RWPE2 (cell line): ENCODE measurements around the gene LAMB4.

Experiments
- ATAC-seq: fragments of 200-7000 bp; cut with Tn5 transposase; 3 replicates; pipeline ENCODE4 v1.9.1; 2021; ENCODE audit warnings: low read depth
- DNase-seq: peaks from one replicate; pipeline ENCODE4 v3.0.0-alpha.2; 2020; ENCODE audit warnings: low spot score
- H3K27ac ChIP-seq: fragments of 450-650 bp; 2 replicates; pipeline ENCODE4 v1.5.1; 2017; ENCODE audit warnings: mild to moderate bottlenecking; ENCODE audit not compliant: poor library complexity, severe bottlenecking
- H3K27me3 ChIP-seq: fragments of 250-450 bp; sonication (Bioruptor Pico); 2 replicates; pipeline ENCODE4 v1.5.1; 2021; ENCODE audit warnings: mild to moderate bottlenecking, moderate library complexity; ENCODE audit not compliant: insufficient read depth, poor library complexity, severe bottlenecking
- H3K36me3 ChIP-seq: fragments of 250-450 bp; sonication (Bioruptor Pico); 2 replicates; pipeline ENCODE4 v1.5.1; 2020; ENCODE audit warnings: low read depth, mild to moderate bottlenecking, moderate library complexity
- H3K4me1 ChIP-seq: fragments of 250-450 bp; sonication (Bioruptor Pico); 2 replicates; pipeline ENCODE4 v1.5.1; 2021; ENCODE audit warnings: mild to moderate bottlenecking, moderate library complexity; ENCODE audit not compliant: insufficient read depth, poor library complexity, severe bottlenecking
- H3K4me3 ChIP-seq: fragments of 250-450 bp; sonication (Bioruptor Pico); 2 replicates; pipeline ENCODE4 v1.5.1; 2021; ENCODE audit warnings: mild to moderate bottlenecking, moderate library complexity; ENCODE audit not compliant: severe bottlenecking
- H3K9me3 ChIP-seq: fragments of 250-450 bp; sonication (Bioruptor Pico); 2 replicates; pipeline ENCODE4 v1.5.1; 2021; ENCODE audit warnings: mild to moderate bottlenecking, moderate library complexity; ENCODE audit not compliant: severe bottlenecking
- CTCF ChIP-seq: fragments of 450-650 bp; IDR thresholded peaks from one replicate; pipeline ENCODE4 v1.5.1; 2017; ENCODE audit warnings: mild to moderate bottlenecking, moderate library complexity; ENCODE audit not compliant: poor library complexity, severe bottlenecking

LAMB4 gene

GRCh38 chr7:108124820-108125219 lies 5.3 kb downstream of the LAMB4 start:
- TF ChIP-seq CTCF: no peak
- DNase-seq: no peak
- Histone ChIP-seq H3K27ac (no peak overlapping the region), H3K36me3 (no peaks in the 10 kb centered on the region; the same call in 1 of the 2 replicates), H3K9me3 (peaks cover 2% of the 10 kb centered on the region), H3K4me1 (no peaks in the 10 kb centered on the region), H3K27me3 (no peaks in the 10 kb centered on the region), H3K4me3 (no peak overlapping the region)
- ATAC-seq: no peak

- Histone ChIP-seq H3K36me3 (no peaks in the 10 kb centered on the region; the same call in 1 of the 2 replicates), H3K27ac (no peak overlapping the region), H3K9me3 (peaks cover 2% of the 10 kb centered on the region), H3K27me3 (no peaks in the 10 kb centered on the region), H3K4me3 (no peak overlapping the region), H3K4me1 (no peaks in the 10 kb centered on the region)
- DNase-seq (no peak), ATAC-seq (no peak)
- TF ChIP-seq CTCF: no peak
These were observed 8.0 kb downstream of the LAMB4 start for GRCh38 chr7:108122181-108122580.

GRCh38 chr7:108120933-108121332 lies 9.2 kb downstream of the LAMB4 start:
- Histone ChIP-seq H3K27ac (no peak overlapping the region), H3K27me3 (no peaks in the 10 kb centered on the region), H3K36me3 (no peaks in the 10 kb centered on the region; the same call in 1 of the 2 replicates), H3K4me3 (no peak overlapping the region), H3K9me3 (peaks cover 2% of the 10 kb centered on the region), H3K4me1 (no peaks in the 10 kb centered on the region)
- no peak for TF ChIP-seq CTCF
- DNase-seq (no peak), ATAC-seq (no peak)

- no peak for DNase-seq
- H3K4me1 ChIP-seq: no peaks in the 10 kb centered on the region
- no peak for ATAC-seq
- H3K27ac ChIP-seq: no peak overlapping the region
- no peak overlapping the region for H3K4me3 ChIP-seq
- no peaks in the 10 kb centered on the region; the same call in 1 of the 2 replicates for H3K36me3 ChIP-seq
- TF ChIP-seq CTCF: no peak
- H3K27me3 ChIP-seq: no peaks in the 10 kb centered on the region
- H3K9me3 ChIP-seq: peaks cover 2% of the 10 kb centered on the region
These were observed 10.0 kb downstream of the LAMB4 start for GRCh38 chr7:108120196-108120595.

GRCh38 chr7:108118959-108119358 lies 11.2 kb downstream of the LAMB4 start:
- DNase-seq: no peak
- no peak overlapping the region for H3K4me3 ChIP-seq
- no peak for ATAC-seq
- H3K27ac ChIP-seq: no peak overlapping the region
- no peak for TF ChIP-seq CTCF
- H3K9me3 ChIP-seq: peaks cover 2% of the 10 kb centered on the region
- H3K36me3 ChIP-seq: no peaks in the 10 kb centered on the region; the same call in 1 of the 2 replicates
- H3K4me1 ChIP-seq: no peaks in the 10 kb centered on the region
- no peaks in the 10 kb centered on the region for H3K27me3 ChIP-seq
